ENCODE results near the gene GRIA2.

DNA sequence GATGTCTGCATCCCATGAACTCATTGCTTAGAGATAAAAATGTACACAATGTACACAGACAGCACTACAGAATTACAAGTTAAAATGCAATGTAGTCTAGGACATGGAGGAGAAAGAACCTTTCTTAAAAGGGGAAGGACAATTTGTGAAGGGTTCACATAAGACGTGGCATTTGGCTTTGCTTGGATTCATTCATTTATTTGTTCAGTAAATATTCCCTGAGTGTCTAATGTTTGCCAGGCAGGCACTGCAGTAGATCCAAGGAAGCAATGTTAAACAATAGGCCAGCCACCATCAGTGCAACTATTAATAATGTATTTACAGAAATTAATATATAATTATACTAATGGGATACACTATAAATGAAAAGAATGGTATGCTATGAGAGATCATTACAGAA, 94.4 kb downstream of the GRIA2 start:
- no peak for TF ChIP-seq POLR2A (IDR thresholded peaks at IDR 0.05)
- TF ChIP-seq, protein P1, sequence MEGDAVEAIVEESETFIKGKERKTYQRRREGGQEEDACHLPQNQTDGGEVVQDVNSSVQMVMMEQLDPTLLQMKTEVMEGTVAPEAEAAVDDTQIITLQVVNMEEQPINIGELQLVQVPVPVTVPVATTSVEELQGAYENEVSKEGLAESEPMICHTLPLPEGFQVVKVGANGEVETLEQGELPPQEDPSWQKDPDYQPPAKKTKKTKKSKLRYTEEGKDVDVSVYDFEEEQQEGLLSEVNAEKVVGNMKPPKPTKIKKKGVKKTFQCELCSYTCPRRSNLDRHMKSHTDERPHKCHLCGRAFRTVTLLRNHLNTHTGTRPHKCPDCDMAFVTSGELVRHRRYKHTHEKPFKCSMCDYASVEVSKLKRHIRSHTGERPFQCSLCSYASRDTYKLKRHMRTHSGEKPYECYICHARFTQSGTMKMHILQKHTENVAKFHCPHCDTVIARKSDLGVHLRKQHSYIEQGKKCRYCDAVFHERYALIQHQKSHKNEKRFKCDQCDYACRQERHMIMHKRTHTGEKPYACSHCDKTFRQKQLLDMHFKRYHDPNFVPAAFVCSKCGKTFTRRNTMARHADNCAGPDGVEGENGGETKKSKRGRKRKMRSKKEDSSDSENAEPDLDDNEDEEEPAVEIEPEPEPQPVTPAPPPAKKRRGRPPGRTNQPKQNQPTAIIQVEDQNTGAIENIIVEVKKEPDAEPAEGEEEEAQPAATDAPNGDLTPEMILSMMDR (IDR thresholded peaks at IDR 0.05), result no peak
- no peak for TF ChIP-seq POLR2AphosphoS5 (IDR thresholded peaks at IDR 0.05)
